Osteoblast (primary cell): Measurements from ENCODE around the gene OR2AT4. TPM values are rescaled to one million over a fixed set of nuclear protein-coding genes. Genes with fewer than 3 reads are reported as not detected.

Source experiments
- DNase-seq: peaks from one replicate; pipeline ENCODE4 v3.0.0; 2011; ENCODE audit warnings: low spot score, mixed read lengths; ENCODE audit not compliant: insufficient read length; ENCODE audit errors: missing footprints
- H2AFZ ChIP-seq: 2 replicates; pipeline ENCODE4 v1.6.0; 2011; ENCODE audit warnings: mild to moderate bottlenecking, low read length
- H3K27ac ChIP-seq: 2 replicates; pipeline ENCODE4 v1.5.1; 2011; ENCODE audit warnings: mild to moderate bottlenecking, low read depth, low read length, moderate library complexity
- H3K27me3 ChIP-seq: 2 replicates; pipeline ENCODE4 v1.6.0; 2012; ENCODE audit warnings: mild to moderate bottlenecking, control low read depth, inconsistent platforms, low read length, moderate library complexity; ENCODE audit not compliant: insufficient read depth
- H3K36me3 ChIP-seq: 2 replicates; pipeline ENCODE4 v1.5.1; 2011; ENCODE audit warnings: mild to moderate bottlenecking, low read length, control low read depth, moderate library complexity; ENCODE audit not compliant: insufficient read depth
- H3K4me1 ChIP-seq: 2 replicates; pipeline ENCODE4 v1.5.1; 2011; ENCODE audit warnings: mild to moderate bottlenecking, low read length, control low read depth, moderate library complexity; ENCODE audit not compliant: insufficient read depth
- H3K4me2 ChIP-seq: 2 replicates; pipeline ENCODE4 v1.6.0; 2011; ENCODE audit warnings: mild to moderate bottlenecking, low read length; ENCODE audit not compliant: insufficient read depth
- H3K4me3 ChIP-seq: fragments of 200-600 bp; sonication (generic); 3 replicates; pipeline ENCODE4 v1.5.1; 2012; ENCODE audit warnings: mild to moderate bottlenecking, low read length, inconsistent platforms; ENCODE audit not compliant: insufficient read depth
- H3K79me2 ChIP-seq: 2 replicates; pipeline ENCODE4 v1.6.0; 2012; ENCODE audit warnings: mild to moderate bottlenecking, low read length, control low read depth, inconsistent platforms; ENCODE audit not compliant: insufficient read depth
- H3K9me3 ChIP-seq: 2 replicates; pipeline ENCODE4 v1.5.1; 2011; ENCODE audit warnings: low read depth, low read length, control low read depth
- H4K20me1 ChIP-seq: 2 replicates; pipeline ENCODE4 v1.6.0; 2012; ENCODE audit warnings: mild to moderate bottlenecking, low read length, control low read depth; ENCODE audit not compliant: insufficient read depth
- total RNA-seq: library from RNA; depleted of rRNA; stranded (reverse); fragments of >200 nt; gene quantifications from 2 replicates; pipeline ENCODE4 v1.2.3, GENCODE V29; 2012
- TF ChIP-seq, protein P1 (sequence below): IDR thresholded peaks from 2 replicates; pipeline ENCODE4 v1.5.1; 2011; ENCODE audit warnings: mild to moderate bottlenecking, low read depth, low read length, moderate library complexity; ENCODE audit errors: extremely low read depth

The OR2AT4 gene
- total RNA-seq, 1 donor, result not detected

DNA sequence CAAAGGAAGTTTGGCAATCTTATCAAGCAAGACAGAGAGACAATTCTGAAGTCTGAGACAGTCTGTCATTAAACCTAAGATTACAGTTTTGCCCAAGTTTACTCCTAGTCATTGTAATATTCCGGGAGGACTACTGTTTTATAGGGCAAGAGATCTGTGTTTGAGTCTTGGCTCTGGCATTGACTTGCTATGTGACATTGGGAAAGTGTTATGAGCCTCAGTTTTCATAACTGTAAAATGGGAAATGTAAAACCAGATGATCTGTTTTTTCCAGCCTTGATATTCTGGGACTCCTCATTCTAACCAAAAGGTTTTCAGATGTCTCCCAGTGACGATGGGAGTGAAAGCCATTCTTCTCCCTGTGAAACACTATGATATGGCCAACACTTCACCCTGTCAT lies 29.9 kb upstream of the OR2AT4 start:
- Histone ChIP-seq H3K79me2 (no peaks in the 10 kb centered on the region), H3K4me2 (no peak overlapping the region), H3K27ac (no peak overlapping the region), H2AFZ (no peak overlapping the region), H3K27me3 (peaks cover 3% of the 10 kb centered on the region), H3K36me3 (no peaks in the 10 kb centered on the region), H4K20me1 (no peaks in the 10 kb centered on the region), H3K4me1 (no peaks in the 10 kb centered on the region), H3K9me3 (no peaks in the 10 kb centered on the region), H3K4me3 (no peak overlapping the region)
- no peak for DNase-seq
- TF ChIP-seq, protein P1, sequence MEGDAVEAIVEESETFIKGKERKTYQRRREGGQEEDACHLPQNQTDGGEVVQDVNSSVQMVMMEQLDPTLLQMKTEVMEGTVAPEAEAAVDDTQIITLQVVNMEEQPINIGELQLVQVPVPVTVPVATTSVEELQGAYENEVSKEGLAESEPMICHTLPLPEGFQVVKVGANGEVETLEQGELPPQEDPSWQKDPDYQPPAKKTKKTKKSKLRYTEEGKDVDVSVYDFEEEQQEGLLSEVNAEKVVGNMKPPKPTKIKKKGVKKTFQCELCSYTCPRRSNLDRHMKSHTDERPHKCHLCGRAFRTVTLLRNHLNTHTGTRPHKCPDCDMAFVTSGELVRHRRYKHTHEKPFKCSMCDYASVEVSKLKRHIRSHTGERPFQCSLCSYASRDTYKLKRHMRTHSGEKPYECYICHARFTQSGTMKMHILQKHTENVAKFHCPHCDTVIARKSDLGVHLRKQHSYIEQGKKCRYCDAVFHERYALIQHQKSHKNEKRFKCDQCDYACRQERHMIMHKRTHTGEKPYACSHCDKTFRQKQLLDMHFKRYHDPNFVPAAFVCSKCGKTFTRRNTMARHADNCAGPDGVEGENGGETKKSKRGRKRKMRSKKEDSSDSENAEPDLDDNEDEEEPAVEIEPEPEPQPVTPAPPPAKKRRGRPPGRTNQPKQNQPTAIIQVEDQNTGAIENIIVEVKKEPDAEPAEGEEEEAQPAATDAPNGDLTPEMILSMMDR, result no peak

DNA sequence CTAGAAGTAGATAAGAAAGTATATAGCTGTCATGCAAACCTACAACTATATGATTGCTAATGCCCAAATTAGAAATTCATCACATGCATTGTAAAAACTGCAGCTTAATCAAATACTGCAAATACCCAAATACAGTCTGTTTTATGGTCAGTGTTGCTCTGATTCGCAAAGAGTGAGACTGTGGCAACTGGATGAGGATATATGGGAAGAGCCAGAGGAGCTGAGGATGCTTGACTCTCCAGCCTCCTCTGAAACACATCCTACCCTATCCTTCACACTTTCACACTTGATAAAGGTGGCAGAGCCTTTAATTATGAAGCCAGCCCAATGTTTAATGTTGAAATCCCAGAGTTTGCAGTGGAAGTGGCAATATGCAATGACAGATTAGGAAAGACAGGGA lies 21.9 kb upstream of the OR2AT4 start:
- Histone ChIP-seq H3K27ac (no peak overlapping the region), H3K4me2 (no peak overlapping the region), H2AFZ (no peak overlapping the region), H3K4me3 (no peak overlapping the region), H3K27me3 (peaks cover 6% of the 10 kb centered on the region), H3K4me1 (no peaks in the 10 kb centered on the region), H3K79me2 (no peaks in the 10 kb centered on the region), H4K20me1 (no peaks in the 10 kb centered on the region), H3K9me3 (peaks cover 7% of the 10 kb centered on the region), H3K36me3 (no peaks in the 10 kb centered on the region)
- no peak for DNase-seq
- TF ChIP-seq, protein P1, result no peak

DNA sequence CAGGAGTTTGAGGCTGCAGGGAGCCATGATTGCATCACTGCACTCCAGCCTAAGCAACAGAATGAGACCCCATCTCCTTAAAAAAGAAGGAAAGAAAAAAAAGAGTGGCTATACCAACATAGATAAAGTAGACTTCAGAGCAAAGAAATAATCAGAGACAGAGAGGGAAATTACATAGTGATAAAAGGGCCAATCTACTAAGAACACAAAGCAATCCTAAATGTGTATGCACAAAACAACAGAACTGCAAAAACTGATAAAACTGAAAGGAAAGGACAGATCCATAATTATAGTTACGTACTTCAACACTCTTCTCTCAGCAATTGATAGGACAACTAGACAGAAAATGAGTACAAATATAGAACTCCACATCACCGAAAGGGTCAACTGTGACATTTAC lies 17.8 kb upstream of the OR2AT4 start:
- Histone ChIP-seq H3K4me1 (no peaks in the 10 kb centered on the region), H3K27ac (no peak overlapping the region), H3K79me2 (no peaks in the 10 kb centered on the region), H3K27me3 (peaks cover 6% of the 10 kb centered on the region), H2AFZ (no peak overlapping the region), H3K4me2 (no peak overlapping the region), H3K36me3 (no peaks in the 10 kb centered on the region), H3K9me3 (peaks cover 11% of the 10 kb centered on the region), H3K4me3 (no peak overlapping the region), H4K20me1 (no peaks in the 10 kb centered on the region)
- DNase-seq, result no peak
- TF ChIP-seq, protein P1, result no peak

DNA sequence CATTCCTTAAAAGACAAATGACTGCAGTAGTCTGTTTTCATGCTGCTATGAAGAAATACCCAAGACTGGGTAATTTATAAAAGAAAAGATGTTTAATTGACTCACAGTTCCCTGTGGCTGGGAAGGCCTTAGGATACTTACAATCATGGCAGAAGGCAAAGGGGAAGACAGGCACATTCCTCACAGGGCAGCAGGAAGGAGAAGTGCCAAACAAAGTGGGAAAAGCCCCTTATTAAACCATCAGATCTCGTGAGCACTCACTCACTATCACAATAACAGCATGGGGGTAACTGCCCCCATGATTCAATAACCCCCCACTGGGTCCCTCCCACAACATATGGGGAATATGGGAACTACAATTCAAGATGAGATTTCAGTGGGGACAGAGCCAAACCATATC lies 16.4 kb upstream of the OR2AT4 start:
- Histone ChIP-seq H3K27ac (no peak overlapping the region), H3K9me3 (peaks cover 11% of the 10 kb centered on the region), H3K79me2 (no peaks in the 10 kb centered on the region), H3K36me3 (no peaks in the 10 kb centered on the region), H4K20me1 (no peaks in the 10 kb centered on the region), H3K27me3 (no peaks in the 10 kb centered on the region), H3K4me3 (no peak overlapping the region), H3K4me1 (no peaks in the 10 kb centered on the region), H2AFZ (no peak overlapping the region), H3K4me2 (no peak overlapping the region)
- DNase-seq, result no peak
- TF ChIP-seq, protein P1, result no peak
